Panc1 (cell line): ENCODE measurements around the gene VWDE. TPM values are rescaled to one million over a fixed set of nuclear protein-coding genes. Genes with fewer than 3 reads are reported as not detected.

Experiments used
- ATAC-seq: fragments of 200-7000 bp; cut with Tn5 transposase; 2 replicates; pipeline ENCODE4 v1.9.1; 2020; ENCODE audit warnings: mild to moderate bottlenecking, moderate library complexity
- BruUV-seq: library from RNA; stranded (reverse); fragments of 400-500 nt; replicated peaks from 2 replicates; lab custom pipeline; 2021; lab: Mats Ljungman, UMichigan
- CTCF ChIA-PET: fragments of 300-600 bp; sonication (Branson Sonifier 250); formaldehyde crosslinking; loops from one replicate; lab custom pipeline; 2022; ENCODE audit warnings: antibody characterized with exemption; lab: Charles Lee
- POLR2A ChIA-PET: fragments of 300-600 bp; sonication (Branson Sonifier 250); formaldehyde crosslinking; loops from one replicate; lab custom pipeline; 2022; ENCODE audit warnings: antibody characterized with exemption; lab: Charles Lee
- DNase-seq: peaks from one replicate; pipeline ENCODE4 v3.0.0-alpha.2; 2010; ENCODE audit warnings: low read depth, low spot score
- H3K27ac ChIP-seq: 2 replicates; pipeline ENCODE4 v1.5.1; 2011; ENCODE audit warnings: mild to moderate bottlenecking, low read length, inconsistent platforms
- H3K27me3 ChIP-seq: fragments of 200-500 bp; sonication (Bioruptor generic); 2 replicates; pipeline ENCODE4 v1.6.0; 2014; ENCODE audit warnings: low read length, inconsistent platforms; ENCODE audit not compliant: control insufficient read depth, insufficient read depth
- H3K36me3 ChIP-seq: fragments of 200-500 bp; sonication (Bioruptor generic); 2 replicates; pipeline ENCODE4 v1.5.1; 2014; ENCODE audit warnings: inconsistent platforms, mild to moderate bottlenecking, low read length, moderate library complexity; ENCODE audit not compliant: control insufficient read depth, insufficient read depth
- H3K4me1 ChIP-seq: 2 replicates; pipeline ENCODE4 v1.5.1; 2011; ENCODE audit warnings: inconsistent platforms, mild to moderate bottlenecking, low read length, moderate library complexity; ENCODE audit not compliant: control insufficient read depth, insufficient read depth
- H3K4me3 ChIP-seq, 2 experiments: 2 replicates each; pipeline ENCODE4 v1.5.1; 2011 to 2012; ENCODE audit warnings: low read depth in 2 of 2, low read length in 2 of 2, mild to moderate bottlenecking in 2 of 2, inconsistent platforms in 1 of 2, moderate library complexity in 1 of 2
- H3K9me3 ChIP-seq: fragments of 200-500 bp; sonication (Bioruptor generic); 2 replicates; pipeline ENCODE4 v1.5.1; 2014; ENCODE audit warnings: low read depth, mild to moderate bottlenecking, inconsistent platforms, low read length, moderate library complexity; ENCODE audit not compliant: control insufficient read depth, insufficient read depth
- POLR2AphosphoS5 ChIP-seq: IDR thresholded peaks from 2 replicates; pipeline ENCODE4 v1.6.1; 2012; ENCODE audit warnings: mild to moderate bottlenecking, low read depth, low read length, moderate library complexity
- SIN3A ChIP-seq: IDR thresholded peaks from 2 replicates; pipeline ENCODE4 v1.6.1; 2012; ENCODE audit warnings: low read depth, mild to moderate bottlenecking, low read length, moderate library complexity, borderline replicate concordance; ENCODE audit not compliant: insufficient read depth
- TCF7L2 ChIP-seq: IDR thresholded peaks from 2 replicates; pipeline ENCODE4 v1.6.1; 2011; ENCODE audit warnings: mild to moderate bottlenecking, low read depth, low read length, inconsistent platforms
- in situ Hi-C: cut with HindIII; loops from 2 replicates; pipeline ENCODE4 v1.10.0; 2016; ENCODE audit warnings: low sequenced_read_pairs, low pct_unique_long_range_greater_than_20kb
- intact Hi-C: fragments of 100-400 bp; cut with micrococcal nuclease; formaldehyde crosslinking; loops from one replicate; pipeline ENCODE4 v1.10.0; 2022; ENCODE audit not compliant: unreplicated experiment
- total RNA-seq: library from RNA; stranded (reverse); gene quantifications from one replicate; pipeline ENCODE4 v1.2.1, GENCODE V29; 2021; ENCODE audit not compliant: unreplicated experiment
- TF ChIP-seq, protein P1 (sequence below): fragments of 450-650 bp; IDR thresholded peaks from 2 replicates; pipeline ENCODE4 v1.5.1; 2017; ENCODE audit warnings: mild to moderate bottlenecking
- TF ChIP-seq, protein P2 (sequence below), 2 experiments: IDR thresholded peaks; 2 replicates each; pipeline ENCODE4 v1.6.1; 2011 to 2012; ENCODE audit warnings: low read depth in 2 of 2, control low read depth in 1 of 2, low read length in 1 of 2, mild to moderate bottlenecking in 1 of 2, moderate library complexity in 1 of 2; ENCODE audit not compliant: insufficient read depth in 1 of 2

Gene VWDE
- total RNA-seq, 1 experiment from 2014 or later = 8.5 TPM

DNA sequence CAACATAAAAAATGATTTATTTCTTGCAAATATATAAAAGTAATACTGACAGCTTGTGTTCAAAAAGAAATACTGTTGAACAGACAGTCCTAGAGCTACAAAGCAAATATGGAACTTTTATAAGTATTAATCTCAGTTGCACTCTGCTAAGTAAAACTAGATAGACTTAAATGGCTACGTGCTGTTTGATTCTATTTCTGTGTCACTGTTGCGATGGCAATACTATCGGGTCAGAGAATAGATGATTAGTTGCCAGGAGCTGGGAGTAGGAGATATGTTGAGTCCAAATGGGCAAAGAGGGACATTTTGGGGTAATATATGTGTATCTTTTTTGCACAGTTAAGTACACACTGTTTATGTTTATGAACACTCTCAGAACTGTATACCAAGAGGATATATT is 41.1 kb upstream of the VWDE start:
- Histone ChIP-seq H3K27me3 (peaks cover 5% of the 10 kb centered on the region; the same call in 1 of the 2 replicates), H3K4me3 (no peak overlapping the region), H3K9me3 (no peaks in the 10 kb centered on the region), H3K4me1 (no peaks in the 10 kb centered on the region), H3K36me3 (no peaks in the 10 kb centered on the region), H3K27ac (no peak overlapping the region)
- no peak for DNase-seq
- POLR2A ChIA-PET = no interaction called here
- CTCF ChIA-PET = no interaction called here
- no TSS peak for BruUV-seq
- intact Hi-C loops = no loop called here
- TF ChIP-seq, protein P1, sequence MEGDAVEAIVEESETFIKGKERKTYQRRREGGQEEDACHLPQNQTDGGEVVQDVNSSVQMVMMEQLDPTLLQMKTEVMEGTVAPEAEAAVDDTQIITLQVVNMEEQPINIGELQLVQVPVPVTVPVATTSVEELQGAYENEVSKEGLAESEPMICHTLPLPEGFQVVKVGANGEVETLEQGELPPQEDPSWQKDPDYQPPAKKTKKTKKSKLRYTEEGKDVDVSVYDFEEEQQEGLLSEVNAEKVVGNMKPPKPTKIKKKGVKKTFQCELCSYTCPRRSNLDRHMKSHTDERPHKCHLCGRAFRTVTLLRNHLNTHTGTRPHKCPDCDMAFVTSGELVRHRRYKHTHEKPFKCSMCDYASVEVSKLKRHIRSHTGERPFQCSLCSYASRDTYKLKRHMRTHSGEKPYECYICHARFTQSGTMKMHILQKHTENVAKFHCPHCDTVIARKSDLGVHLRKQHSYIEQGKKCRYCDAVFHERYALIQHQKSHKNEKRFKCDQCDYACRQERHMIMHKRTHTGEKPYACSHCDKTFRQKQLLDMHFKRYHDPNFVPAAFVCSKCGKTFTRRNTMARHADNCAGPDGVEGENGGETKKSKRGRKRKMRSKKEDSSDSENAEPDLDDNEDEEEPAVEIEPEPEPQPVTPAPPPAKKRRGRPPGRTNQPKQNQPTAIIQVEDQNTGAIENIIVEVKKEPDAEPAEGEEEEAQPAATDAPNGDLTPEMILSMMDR = no peak
- no peak for TF ChIP-seq POLR2AphosphoS5
- TF ChIP-seq, protein P2, sequence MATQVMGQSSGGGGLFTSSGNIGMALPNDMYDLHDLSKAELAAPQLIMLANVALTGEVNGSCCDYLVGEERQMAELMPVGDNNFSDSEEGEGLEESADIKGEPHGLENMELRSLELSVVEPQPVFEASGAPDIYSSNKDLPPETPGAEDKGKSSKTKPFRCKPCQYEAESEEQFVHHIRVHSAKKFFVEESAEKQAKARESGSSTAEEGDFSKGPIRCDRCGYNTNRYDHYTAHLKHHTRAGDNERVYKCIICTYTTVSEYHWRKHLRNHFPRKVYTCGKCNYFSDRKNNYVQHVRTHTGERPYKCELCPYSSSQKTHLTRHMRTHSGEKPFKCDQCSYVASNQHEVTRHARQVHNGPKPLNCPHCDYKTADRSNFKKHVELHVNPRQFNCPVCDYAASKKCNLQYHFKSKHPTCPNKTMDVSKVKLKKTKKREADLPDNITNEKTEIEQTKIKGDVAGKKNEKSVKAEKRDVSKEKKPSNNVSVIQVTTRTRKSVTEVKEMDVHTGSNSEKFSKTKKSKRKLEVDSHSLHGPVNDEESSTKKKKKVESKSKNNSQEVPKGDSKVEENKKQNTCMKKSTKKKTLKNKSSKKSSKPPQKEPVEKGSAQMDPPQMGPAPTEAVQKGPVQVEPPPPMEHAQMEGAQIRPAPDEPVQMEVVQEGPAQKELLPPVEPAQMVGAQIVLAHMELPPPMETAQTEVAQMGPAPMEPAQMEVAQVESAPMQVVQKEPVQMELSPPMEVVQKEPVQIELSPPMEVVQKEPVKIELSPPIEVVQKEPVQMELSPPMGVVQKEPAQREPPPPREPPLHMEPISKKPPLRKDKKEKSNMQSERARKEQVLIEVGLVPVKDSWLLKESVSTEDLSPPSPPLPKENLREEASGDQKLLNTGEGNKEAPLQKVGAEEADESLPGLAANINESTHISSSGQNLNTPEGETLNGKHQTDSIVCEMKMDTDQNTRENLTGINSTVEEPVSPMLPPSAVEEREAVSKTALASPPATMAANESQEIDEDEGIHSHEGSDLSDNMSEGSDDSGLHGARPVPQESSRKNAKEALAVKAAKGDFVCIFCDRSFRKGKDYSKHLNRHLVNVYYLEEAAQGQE (IDR thresholded peaks at IDR 0.05; ENCODE audit: insufficient read depth in 1 of 2, low read depth in 2 of 2, low read length in 1 of 2) = no peak
- no peak for TF ChIP-seq SIN3A
- TF ChIP-seq TCF7L2 = no peak
- in situ Hi-C loops = no loop called here
- no peak for ATAC-seq

DNA sequence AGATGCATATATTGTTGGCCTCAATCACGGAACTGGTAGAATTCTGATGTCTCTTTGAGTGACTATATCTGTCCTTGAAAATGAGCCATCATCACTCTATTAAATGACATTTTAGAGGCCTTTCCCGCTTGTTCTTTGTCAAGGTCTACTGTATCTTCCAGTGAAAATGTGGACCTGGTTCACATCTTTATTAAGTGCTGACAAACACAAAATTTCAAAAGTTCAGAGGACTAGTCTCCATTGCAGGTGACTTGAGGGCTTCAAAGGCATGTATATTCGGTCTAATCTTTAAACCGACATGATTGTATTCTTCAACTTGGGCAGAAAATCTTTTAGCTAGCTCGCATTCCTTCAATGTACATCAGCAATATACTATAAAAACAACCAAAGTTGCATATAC is 36.6 kb upstream of the VWDE start:
- intact Hi-C loops = no loop called here
- ATAC-seq (no peak), DNase-seq (no peak)
- BruUV-seq = no TSS peak
- H3K27ac ChIP-seq = no peak overlapping the region
- POLR2A ChIA-PET = no interaction called here
- no peaks in the 10 kb centered on the region for H3K4me1 ChIP-seq
- CTCF ChIA-PET = no interaction called here
- in situ Hi-C loops = no loop called here
- TF ChIP-seq TCF7L2 (no peak), POLR2AphosphoS5 (no peak), SIN3A (no peak)
- TF ChIP-seq, protein P1 = no peak
- TF ChIP-seq, protein P2 (IDR thresholded peaks at IDR 0.05; ENCODE audit: insufficient read depth in 1 of 2, low read depth in 2 of 2, low read length in 1 of 2) = no peak
- no peaks in the 10 kb centered on the region for H3K36me3 ChIP-seq
- H3K4me3 ChIP-seq = no peak overlapping the region
- H3K27me3 ChIP-seq = peaks cover 5% of the 10 kb centered on the region; the same call in 1 of the 2 replicates
- no peaks in the 10 kb centered on the region for H3K9me3 ChIP-seq
